ENCODE data around the gene RPL12.

GRCh38 chr9:127404631-127405030 lies 46.6 kb downstream of the RPL12 start:
- TF ChIP-seq CTCF (conservative IDR thresholded peaks at IDR 0.05), result no peak
- no peak for TF ChIP-seq EZH2 (IDR thresholded peaks at IDR 0.05; ENCODE audit: low read depth)
